Inferior parietal cortex (tissue), 1 donor: ENCODE measurements around the gene HAUS8.
"Not testable (repeated sequence)": the region's sequence is repeated elsewhere in the genome, so short reads cannot be mapped to it uniquely, and the experiment has no call there.

Experiments
- DNase-seq: peaks from one replicate; pipeline ENCODE4 v3.0.0-alpha.2; 2016; ENCODE audit errors: extremely low spot score

Gene HAUS8

DNA sequence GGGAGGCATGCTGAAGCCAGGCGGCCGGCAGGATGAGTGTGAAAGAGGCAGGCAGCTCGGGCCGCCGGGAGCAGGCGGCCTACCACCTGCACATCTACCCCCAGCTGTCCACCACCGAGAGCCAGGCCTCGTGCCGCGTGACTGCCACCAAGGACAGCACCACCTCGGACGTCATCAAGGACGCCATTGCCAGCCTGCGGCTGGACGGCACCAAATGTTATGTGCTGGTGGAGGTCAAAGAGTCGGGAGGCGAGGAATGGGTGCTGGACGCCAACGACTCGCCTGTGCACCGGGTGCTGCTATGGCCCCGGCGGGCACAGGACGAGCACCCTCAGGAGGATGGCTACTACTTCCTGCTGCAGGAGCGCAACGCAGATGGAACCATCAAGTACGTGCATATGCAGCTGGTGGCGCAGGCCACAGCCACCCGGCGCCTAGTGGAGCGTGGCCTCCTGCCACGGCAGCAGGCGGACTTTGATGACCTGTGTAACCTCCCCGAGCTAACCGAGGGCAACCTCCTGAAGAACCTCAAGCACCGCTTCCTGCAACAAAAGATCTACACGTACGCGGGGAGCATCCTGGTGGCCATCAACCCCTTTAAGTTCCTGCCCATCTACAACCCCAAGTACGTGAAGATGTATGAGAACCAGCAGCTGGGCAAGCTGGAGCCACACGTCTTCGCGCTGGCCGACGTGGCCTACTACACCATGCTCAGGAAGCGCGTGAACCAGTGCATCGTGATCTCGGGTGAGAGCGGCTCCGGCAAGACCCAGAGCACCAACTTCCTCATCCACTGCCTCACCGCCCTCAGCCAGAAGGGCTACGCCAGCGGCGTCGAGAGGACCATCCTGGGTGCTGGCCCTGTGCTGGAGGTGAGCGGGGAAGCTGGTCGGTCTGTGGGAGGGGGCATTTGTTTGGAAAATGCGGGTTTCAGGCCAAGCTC is 26.7 kb upstream of the HAUS8 start:
- no peak for DNase-seq

DNA sequence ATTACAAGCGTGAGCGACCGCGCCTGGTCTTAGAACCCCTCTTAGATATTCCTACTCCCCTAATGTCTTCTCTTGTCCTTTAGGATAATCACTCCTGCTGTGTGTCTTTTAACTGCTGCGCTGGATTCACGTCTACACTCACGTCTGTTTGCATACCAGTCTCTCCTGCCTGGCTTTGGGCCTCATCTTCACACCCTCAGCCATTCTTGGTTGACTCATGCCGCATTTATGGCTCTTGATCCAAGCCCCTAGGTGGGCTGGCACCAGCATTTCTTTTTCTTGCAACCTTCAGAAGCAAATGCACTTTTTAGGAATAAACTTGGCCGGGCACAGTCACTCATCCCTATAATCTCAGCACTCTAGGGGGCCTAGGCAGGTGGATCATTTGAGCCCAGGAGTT is 23.1 kb upstream of the HAUS8 start:
- DNase-seq, result no peak

DNA sequence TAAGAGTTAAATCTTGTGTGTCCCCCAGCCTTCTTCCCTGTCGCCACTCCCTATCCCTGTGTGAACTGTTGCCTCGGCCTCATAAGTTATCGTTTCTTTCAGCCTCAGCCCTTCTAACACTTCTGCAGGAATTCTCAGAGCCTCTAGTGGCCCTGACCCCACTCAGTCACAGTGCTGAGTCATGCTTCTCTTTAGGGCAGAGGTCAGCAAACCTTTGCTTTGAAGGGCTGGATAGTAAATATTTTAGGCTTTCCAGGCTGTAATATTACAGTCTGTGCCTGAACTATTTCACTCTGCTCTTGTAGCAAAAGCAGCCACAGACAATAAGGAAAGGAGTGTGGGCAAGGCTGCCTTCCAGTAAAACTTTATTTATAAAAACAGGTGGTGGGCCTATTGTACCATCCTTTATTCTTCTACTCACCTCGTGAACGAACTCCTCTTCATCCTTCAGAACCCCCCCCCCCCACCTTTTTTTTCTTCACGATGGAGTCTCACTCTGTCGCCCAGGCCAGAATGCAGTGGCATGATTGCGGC is 22.4 kb upstream of the HAUS8 start:
- no peak for DNase-seq

DNA sequence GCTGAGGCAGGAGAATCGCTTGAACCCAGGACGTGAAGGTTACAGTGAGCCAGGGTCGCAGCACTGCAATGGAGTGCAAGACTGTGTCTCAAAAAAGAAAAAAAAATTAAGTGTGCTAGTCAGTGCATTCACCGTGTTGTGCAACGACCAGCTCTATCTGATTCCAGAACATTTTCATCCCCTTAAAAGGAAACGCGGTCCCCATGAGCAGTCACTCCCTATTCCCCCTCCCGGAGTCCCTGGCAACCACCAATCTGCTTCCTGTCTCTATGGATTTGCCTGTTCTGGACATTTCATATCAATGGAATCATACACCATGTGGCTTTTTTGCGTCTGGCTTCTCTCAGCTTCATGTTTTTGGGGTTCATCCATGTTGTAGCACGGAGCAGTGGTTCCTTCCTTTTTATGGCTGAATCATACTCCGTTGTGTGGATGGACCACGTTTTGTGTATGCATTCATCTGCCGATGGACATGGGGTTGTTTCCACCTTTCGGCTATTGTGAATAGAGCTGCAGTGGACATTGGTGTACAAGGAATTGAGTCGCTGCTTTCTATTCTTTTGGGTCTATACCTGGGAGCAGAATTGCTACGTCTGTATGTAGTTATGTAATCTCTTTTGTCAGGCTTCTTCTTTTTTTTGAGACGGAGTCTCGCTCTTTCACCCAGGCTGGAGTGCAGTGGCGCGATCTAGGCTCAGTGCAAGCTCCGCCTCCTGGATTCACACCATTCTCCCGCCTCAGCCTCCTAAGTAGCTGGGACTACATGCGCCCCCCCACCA is 20.1 kb upstream of the HAUS8 start:
- no peak for DNase-seq

DNA sequence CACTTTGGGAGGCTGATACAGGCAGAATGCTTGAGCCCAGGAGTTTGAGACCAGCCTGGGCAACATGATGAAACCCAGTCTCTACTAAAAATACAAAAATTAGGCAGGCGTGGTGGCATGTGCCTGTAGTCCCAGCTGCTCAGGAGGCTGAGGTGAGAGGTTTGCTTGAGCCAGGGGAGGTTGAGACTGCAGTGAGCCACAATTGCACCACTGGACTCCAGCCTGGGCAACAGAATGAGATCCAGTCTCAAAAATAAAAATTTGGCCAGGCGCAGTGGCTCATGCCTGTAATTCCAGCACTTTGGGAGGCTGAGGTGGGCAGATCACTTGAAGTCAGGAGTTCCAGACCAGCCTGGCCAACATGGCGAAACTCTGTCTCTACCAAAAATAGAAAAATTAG is 19.4 kb upstream of the HAUS8 start:
- not testable (repeated sequence) for DNase-seq

DNA sequence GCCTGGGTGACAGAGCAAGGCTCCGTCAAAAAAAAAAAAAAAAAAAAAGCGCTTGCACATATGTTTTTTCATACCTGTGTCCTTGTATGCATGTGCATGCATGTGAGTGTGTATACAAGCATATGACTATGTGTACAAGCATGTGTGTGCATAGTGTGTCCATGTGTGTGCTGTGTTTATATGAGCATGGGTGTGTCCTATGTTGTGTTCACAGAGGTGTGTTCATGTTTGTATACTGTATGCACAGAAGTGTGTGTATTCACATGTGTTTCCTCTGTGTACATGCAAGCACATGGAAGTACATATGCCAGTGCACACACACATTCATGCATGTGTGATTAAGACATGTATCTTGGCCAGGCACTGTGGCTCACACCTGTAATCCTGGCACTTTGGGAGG is 17.4 kb upstream of the HAUS8 start:
- DNase-seq, result no peak

DNA sequence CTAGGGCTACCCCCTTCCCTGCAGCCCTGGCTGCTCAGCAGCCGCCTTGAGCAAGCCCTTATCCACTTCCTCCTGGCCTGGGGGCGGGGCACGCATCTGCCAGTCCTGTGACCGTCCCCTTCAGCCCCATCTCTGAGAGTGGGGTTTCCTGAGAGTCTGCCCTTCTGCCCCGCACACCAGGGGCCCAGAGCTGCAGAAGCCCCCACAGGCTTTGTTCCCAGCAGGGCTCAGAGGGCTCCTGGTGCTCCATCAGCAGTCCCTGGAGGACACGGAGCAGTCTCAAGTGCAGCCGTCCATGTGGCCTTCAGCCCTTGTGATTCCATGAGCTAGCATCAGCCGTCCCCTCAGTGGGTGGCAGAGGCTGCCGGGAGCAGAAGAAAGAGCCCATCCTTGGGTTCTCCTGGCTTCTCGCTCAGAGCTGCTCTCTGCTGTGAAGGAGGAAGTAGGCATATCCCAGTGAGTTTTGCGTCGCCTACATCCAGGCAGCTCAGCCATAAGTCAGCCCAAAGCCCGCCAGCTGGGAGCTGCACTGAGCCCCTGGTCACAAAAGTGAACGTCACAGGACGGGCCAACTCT is 16.6 kb upstream of the HAUS8 start:
- DNase-seq, result no peak

DNA sequence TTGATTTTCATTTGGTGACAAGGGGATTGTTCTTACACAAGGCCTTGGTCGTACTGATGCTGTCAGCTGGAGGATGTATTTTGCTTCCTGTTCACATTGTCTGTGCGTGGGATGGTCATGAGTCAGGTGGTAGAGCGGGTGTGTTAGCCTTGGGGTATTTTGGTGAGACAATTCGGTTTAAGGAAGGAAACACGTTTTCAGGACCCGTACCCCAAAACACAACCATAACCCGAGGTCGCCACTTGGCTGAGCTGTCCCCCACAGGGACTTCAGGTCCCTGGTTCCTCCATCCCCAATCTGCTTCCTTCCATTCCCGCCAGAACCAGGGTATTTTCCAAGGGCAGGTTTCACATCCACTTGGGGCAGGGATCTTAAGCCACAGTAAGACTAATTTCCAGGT is 15.3 kb upstream of the HAUS8 start:
- no peak for DNase-seq

DNA sequence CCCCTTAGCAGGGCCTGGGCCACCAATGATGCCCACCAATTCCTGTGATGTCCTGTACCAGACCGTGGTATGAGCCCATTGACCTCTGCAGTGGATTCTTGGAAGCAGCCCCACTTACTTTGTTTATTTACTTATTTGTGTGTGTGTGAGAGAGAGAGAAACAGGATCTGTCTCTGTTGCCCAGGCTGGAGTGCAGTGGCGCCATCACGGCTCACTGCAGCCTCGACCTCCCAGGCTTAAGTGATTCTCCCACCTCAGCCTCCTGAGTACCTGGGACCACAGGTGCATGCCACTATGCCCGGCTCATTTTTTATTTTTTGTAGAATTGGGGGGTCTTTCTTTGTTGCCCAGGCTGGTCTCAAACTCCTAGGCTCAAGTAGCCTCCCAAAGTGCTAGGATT is 13.3 kb upstream of the HAUS8 start:
- DNase-seq, result no peak

DNA sequence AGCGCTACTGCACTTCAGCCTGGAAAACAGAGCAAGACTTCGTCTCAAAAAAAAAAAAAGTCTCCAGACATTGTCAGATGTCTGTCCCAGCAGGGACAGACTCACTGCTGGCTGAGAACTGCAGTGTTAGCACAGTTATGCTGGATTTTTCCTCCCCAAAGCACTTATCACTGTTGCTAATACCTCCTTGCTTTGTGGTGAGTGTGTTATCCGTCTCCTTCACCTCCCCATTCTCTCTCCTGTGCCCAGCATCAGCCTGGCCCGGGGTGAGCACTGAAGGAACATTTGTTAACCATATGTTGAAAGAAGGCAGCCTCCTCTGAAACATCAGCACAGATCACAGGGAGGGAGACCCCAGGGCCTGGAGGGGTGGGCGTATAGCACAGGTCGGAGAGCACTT is 11.6 kb upstream of the HAUS8 start:
- DNase-seq, result no peak

DNA sequence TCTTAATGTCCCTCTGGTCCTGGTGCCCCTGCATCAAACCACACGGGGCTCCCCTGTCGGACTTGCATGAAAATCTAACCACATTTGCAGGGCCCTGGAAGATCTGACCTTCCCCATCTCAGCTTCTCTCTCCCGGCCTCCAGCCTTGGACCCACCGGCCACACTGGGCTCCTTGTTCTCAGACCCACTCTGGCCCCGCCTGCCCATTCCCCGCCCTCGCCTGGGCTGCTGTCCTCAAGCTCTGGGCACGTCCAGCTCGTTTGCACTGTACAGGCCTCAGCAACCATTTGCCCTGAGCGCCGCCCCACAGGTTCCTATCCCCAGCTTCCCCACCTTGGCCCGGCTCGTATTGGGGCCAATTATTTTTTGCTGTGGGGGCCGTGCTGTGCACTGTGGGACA is 10.9 kb upstream of the HAUS8 start:
- peak; percentile 56 for DNase-seq

DNA sequence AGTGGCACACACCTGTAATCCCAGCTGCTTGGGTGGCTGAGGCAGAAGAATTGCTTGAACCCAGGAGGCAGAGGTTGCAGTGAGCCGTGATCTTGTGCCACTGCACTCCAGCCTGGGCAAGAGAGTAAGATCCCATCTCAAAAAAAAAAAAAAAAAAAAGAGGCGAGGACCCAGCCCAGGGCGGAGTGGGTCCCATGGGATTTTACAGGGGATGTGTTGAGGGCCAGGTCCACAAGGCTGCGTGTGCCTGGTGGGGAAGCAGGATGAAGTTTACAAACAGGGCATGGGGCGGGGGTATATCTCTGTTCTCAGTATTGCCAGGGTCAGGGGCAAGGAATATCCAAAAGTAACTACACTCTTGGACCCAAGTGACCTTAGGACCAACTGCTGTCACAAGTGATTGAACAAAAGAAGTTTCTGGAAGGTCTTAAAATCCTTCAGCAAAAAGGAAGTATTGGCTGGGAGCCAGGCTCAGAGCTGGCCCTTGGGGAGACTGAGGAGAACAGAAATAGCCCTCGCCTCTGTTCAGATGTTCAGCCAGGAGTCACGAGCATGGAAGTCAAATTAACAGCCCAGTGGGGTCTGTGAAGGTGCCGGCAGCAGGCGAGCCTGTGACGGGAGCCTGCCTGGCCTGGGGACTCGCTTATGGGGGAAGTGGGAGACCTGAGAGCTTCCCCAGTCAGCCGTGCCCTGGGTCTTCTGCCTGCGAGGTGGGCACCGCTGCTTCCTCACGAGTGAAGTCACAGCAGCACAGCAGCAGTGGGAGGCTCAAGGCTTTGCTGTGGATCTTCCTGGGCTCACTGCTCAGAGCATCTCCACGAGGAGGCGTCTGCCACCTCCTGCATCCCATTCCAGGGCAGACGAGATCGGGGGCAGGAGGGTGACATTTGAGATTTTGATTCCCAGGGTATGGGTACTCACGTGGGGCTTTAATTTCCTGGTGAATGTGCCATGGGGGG is 6.7 kb upstream of the HAUS8 start:
- DNase-seq, result no peak

DNA sequence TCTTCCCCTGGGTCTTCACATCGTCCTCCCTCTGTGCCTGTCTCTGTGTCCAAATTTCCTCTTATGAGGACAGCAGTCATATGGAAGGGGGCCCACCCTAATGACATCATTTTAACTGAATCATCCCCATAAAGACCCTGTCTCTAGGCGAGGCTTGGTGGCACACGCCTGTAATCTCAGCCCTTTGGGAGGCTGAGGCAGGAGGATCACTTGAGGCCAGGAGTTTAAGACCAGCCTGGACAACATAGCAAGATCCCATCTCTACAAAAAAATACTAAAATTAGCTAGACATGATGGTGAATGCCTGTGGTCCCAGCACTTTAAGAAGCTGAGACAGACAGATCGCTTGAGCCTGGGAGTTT is 5.2 kb upstream of the HAUS8 start:
- no peak for DNase-seq

DNA sequence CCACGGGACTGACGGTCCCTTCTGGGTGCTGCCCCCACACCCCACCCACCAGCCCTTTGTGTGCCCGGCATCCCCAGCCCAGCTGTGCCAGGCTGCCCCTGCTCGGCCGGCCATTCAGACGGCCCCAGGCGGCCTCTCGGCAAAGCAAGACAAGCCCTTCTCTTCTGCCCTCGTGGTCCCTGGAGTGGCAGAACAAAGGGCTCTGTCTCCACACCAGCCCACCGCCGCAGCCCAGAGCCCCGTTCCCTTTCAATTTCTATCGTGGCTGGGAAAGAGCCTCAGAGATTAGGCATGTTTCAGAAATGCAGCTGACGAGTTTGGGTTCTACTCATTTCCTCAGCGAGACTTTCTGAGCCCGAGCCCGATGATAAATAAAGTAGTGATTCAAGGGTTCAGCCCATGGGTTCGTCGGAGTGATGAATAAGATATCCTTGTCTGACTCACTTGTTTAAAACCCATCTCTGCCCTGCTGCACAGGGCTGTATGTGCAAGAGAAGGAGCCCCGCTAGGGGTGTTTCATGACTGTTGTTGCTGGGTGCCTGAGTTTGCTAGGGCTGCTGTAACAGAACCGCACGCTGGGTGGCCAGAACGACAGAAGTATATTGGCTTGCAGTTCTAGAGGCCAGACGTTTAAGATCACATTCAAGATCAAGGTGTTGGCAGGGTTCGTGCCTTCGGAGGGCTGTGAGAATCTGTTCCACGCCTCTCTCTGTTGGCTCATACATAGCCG is 4.6 kb upstream of the HAUS8 start:
- DNase-seq, result peak; percentile 72

DNA sequence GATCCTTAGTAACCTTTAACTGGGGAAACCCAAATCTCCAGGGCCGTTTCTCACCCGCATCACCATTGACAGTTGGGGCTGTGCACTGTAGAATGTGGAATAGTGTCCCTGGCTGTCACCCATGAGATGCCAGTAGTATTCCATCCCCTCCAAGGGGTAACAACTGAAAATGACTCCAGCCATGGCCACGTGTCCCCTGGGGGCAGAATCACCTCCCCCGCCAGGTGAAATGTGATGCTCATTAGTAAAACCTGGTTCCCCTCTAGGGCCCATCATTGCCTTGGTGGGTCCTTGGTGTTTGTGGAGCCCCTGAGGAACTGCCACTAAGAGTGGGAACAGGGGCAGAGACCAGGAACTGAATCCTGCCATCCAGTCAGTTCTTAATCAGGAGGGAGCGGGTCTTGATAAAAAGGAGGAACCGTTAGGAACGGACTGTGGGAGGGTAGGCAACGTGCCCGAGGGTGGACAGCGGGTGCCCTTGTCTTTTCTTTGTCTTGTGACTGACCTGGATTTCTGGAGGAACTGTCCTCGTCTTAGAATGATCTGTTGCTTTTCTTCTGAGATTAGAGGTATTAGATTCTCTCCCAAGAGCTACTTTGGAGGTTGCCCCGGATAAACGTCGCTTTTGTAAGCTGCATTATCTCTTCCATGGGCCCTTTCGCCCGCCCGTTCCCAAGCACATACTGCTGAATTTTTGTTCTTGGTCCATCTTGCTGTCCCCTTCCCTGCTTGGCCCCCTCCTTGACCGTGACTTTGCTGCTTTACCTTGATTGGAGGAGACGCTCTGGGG is 3.9 kb upstream of the HAUS8 start:
- peak; percentile 44 for DNase-seq

DNA sequence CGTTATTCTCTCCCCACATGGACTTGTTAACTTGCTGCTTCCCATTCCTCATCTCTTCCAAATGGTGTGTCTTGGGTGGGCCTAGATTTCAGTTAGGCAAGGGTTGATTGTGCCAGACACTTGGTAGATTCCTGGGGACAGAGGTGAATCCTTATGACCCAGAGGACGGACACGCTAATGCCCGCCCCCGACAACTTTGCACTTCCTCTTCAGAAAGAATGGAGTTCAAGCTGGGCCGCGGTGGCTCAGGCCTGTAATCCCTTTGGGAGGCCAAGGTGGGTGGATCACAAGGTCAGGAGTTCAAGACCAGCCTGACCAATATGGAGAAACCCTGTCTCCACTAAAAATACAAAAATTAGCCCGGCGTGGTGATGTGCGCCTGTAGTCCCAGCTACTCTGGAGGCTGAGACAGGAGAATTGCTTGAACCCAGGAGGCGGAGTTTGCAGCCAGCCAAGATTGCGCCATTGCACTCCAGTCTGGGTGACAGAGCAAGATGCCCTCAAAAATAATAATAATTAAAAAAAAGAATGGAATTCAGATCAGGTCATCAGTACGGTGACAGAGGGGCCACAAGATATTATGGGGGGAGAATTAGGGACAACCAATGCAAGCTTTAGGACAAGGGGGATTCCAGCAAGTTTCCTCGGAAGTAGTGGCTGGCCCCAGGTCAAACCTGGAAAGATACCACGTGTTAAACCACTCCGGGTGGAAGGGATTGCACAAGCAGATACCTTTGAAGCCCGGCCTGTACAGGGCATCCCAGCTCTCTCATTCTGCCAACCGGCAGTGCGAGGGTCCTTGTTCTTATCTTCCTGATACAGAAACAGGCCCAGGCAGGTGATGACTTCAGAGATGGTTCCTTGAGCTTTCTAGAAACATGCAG is 3.0 kb upstream of the HAUS8 start:
- DNase-seq, result no peak

DNA sequence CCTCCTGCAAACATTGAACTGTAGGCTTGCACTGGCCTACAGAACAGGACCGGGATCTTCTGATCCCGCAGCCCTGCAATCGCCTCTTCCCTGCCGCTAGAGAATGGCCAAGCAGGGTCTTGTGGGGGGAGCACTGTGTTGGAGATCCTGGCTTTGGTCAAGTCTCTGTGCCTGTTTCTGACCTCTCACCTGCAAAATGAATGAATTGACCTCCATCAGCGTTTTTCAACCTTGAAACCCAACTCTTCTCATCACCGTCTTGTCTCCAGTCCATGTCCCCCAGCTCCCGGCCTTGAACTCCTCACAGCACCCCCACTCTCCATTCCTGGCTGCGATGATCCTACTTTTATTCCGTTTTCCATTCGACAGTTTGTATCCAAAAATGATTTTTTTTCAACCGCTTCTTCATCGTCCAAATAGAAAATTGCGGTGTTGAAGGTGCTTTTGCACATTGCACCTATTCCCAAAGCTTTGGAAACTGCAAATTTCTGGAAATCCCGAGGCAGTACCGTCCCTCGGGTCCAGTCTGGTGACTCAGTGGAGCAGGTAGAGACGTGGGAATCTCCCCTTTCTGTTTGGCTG is 2.3 kb upstream of the HAUS8 start:
- no peak for DNase-seq

DNA sequence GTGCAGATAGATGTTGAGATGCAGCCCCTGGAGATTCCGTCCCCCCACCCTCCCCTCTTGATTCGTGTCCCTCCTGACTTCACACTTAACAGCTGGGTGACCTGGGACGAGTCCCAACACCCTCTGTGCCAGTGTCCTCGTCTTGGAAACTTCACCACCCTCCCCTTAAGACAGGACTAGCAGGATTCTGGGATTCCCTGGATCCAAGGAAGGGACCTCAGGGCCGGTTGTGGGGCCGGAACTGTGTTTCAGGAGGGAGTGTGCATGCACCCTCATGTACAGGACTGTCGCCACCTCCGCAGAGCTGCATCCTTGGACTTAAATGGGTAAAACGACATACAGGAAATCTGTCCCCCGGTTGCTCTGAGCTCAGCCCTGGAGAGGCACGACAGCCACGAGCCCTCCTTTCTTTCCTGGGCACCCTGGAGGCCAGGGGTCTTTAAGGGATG is 1.3 kb upstream of the HAUS8 start:
- DNase-seq, result no peak
